Lower lobe of right lung (tissue), 2 donors: Measurements from ENCODE around the gene DHTKD1. TPM values are rescaled to one million over a fixed set of nuclear protein-coding genes. Genes with fewer than 3 reads are reported as not detected.
A peak's percentile ranks its signal among the peaks of the same experiment; 100 is the strongest.

ENCODE experiments used
- ATAC-seq, 2 donors: fragments of 200-7000 bp; cut with Tn5 transposase; one replicate each; pipeline ENCODE4 v1.9.1; 2020 to 2022; ENCODE audit warnings: mild to moderate bottlenecking in 2 of 2, moderate library complexity in 2 of 2
- DNase-seq: peaks from one replicate; pipeline ENCODE4 v3.0.0-alpha.2; 2020
- H3K27ac ChIP-seq: fragments of 200-600 bp; one replicate; pipeline ENCODE4 v1.8.0; 2022
- H3K27me3 ChIP-seq: fragments of 200-600 bp; one replicate; pipeline ENCODE4 v1.8.0; 2022; ENCODE audit warnings: low read depth
- H3K36me3 ChIP-seq: fragments of 200-600 bp; one replicate; pipeline ENCODE4 v1.8.0; 2022; ENCODE audit warnings: mild to moderate bottlenecking
- H3K4me1 ChIP-seq: fragments of 200-600 bp; one replicate; pipeline ENCODE4 v1.8.0; 2022
- H3K4me3 ChIP-seq: fragments of 200-600 bp; one replicate; pipeline ENCODE4 v1.8.0; 2022; ENCODE audit warnings: mild to moderate bottlenecking
- H3K9me3 ChIP-seq: fragments of 200-600 bp; one replicate; pipeline ENCODE4 v1.8.0; 2022
- CTCF ChIP-seq: fragments of 200-600 bp; IDR thresholded peaks from one replicate; pipeline ENCODE4 v1.8.0; 2022; ENCODE audit warnings: antibody characterized with exemption, mild to moderate bottlenecking
- intact Hi-C: fragments of 100-400 bp; cut with DNase I; formaldehyde crosslinking; loops from one replicate; pipeline ENCODE4 v1.11.0; 2022
- total RNA-seq: library from RNA; stranded (reverse); fragmentation: NEBNext Ultra II Directional; extraction: Animal tissue kit (Norgen Biotek cat#: 25700); gene quantifications from one replicate; pipeline ENCODE4 v1.2.1, GENCODE V29; 2021
- donor health status: DM: no; HTN: yes; CAD: no; lungs with severe emphysema.

Gene DHTKD1
- total RNA-seq, 1 donor from 2014 or later: 21.7 TPM

GRCh38 chr10:12025591-12025990, 43.2 kb upstream of the DHTKD1 start:
- peaks cover 39% of the 10 kb centered on the region for H3K36me3 ChIP-seq
- no peak for ATAC-seq
- no peak for DNase-seq
- H3K27me3 ChIP-seq: no peaks in the 10 kb centered on the region
- H3K4me3 ChIP-seq: no peak overlapping the region
- no peaks in the 10 kb centered on the region for H3K4me1 ChIP-seq
- H3K9me3 ChIP-seq: no peaks in the 10 kb centered on the region
- no peak overlapping the region for H3K27ac ChIP-seq
- intact Hi-C loops: no loop called here
- no peak for TF ChIP-seq CTCF

- TF ChIP-seq CTCF: no peak
- Histone ChIP-seq H3K36me3 (peaks cover 55% of the 10 kb centered on the region), H3K9me3 (no peaks in the 10 kb centered on the region), H3K4me3 (no peak overlapping the region), H3K4me1 (no peaks in the 10 kb centered on the region), H3K27me3 (no peaks in the 10 kb centered on the region), H3K27ac (no peak overlapping the region)
- no peak for DNase-seq
- no peak for ATAC-seq
- intact Hi-C loops: no loop called here
Observed at GRCh38 chr10:12027539-12027938, 41.2 kb upstream of the DHTKD1 start.

- Histone ChIP-seq H3K9me3 (no peaks in the 10 kb centered on the region), H3K27me3 (no peaks in the 10 kb centered on the region), H3K4me3 (no peak overlapping the region), H3K27ac (no peak overlapping the region), H3K36me3 (peaks cover 82% of the 10 kb centered on the region), H3K4me1 (no peaks in the 10 kb centered on the region)
- DNase-seq: no peak
- intact Hi-C loops: no loop called here
- TF ChIP-seq CTCF: no peak
- no peak for ATAC-seq
Observed at GRCh38 chr10:12031404-12031803, 37.4 kb upstream of the DHTKD1 start.

- TF ChIP-seq CTCF: no peak
- no peak for ATAC-seq
- no peak overlapping the region for H3K4me3 ChIP-seq
- DNase-seq: no peak
- H3K27me3 ChIP-seq: no peaks in the 10 kb centered on the region
- intact Hi-C loops: no loop called here
- peaks cover 8% of the 10 kb centered on the region for H3K4me1 ChIP-seq
- H3K9me3 ChIP-seq: no peaks in the 10 kb centered on the region
- no peak overlapping the region for H3K27ac ChIP-seq
- peaks cover 37% of the 10 kb centered on the region for H3K36me3 ChIP-seq
Observed at GRCh38 chr10:12036073-12036655, 32.6 kb upstream of the DHTKD1 start.

- H3K27me3 ChIP-seq: no peaks in the 10 kb centered on the region
- H3K36me3 ChIP-seq: no peaks in the 10 kb centered on the region
- no peak for DNase-seq
- peak overlapping the region; percentile 98 for H3K4me3 ChIP-seq
- intact Hi-C loops: no loop called here
- no peaks in the 10 kb centered on the region for H3K9me3 ChIP-seq
- ATAC-seq: no peak
- no peak for TF ChIP-seq CTCF
- H3K27ac ChIP-seq: peak overlapping the region; percentile 95
- peaks cover 19% of the 10 kb centered on the region for H3K4me1 ChIP-seq
Observed at GRCh38 chr10:12041766-12042408, 26.9 kb upstream of the DHTKD1 start.
